Left lung (tissue), 10 donors: ENCODE data around the gene MIP. TPM values are rescaled to one million over a fixed set of nuclear protein-coding genes. Genes with fewer than 3 reads are reported as not detected.

Source experiments
- ATAC-seq: fragments of 200-7000 bp; cut with Tn5 transposase; one replicate; pipeline ENCODE4 v1.9.1; 2020; ENCODE audit warnings: moderate library complexity
- DNase-seq, 4 donors: peaks; one replicate each; pipeline ENCODE4 v3.0.0-alpha.2; 2013 to 2020
- H3K27ac ChIP-seq, 2 donors: fragments of 200-600 bp; sonication (generic) in 1 of 2; one replicate each; pipeline versions ENCODE4 v1.5.0 to v1.8.0; 2020 to 2021
- H3K27me3 ChIP-seq, 2 donors: fragments of 200-600 bp; sonication (generic) in 1 of 2; one replicate each; pipeline versions ENCODE4 v1.5.0 to v1.8.0; 2020 to 2021
- H3K36me3 ChIP-seq, 2 donors: fragments of 200-600 bp; sonication (generic) in 1 of 2; one replicate each; pipeline versions ENCODE4 v1.5.0 to v1.8.0; 2020 to 2021
- H3K4me1 ChIP-seq, 2 donors: fragments of 200-600 bp; one replicate each; pipeline ENCODE4 v1.8.0; 2021
- H3K4me3 ChIP-seq, 2 donors: fragments of 200-600 bp; sonication (generic) in 1 of 2; one replicate each; pipeline versions ENCODE4 v1.5.0 to v1.8.0; 2020 to 2021; ENCODE audit warnings: mild to moderate bottlenecking in 1 of 2
- H3K9me3 ChIP-seq, 2 donors: fragments of 200-600 bp; sonication (generic) in 1 of 2; one replicate each; pipeline versions ENCODE4 v1.5.0 to v1.8.0; 2020 to 2021
- CTCF ChIP-seq, 2 donors: fragments of 200-600 bp; sonication (generic) in 1 of 2; IDR thresholded peaks; one replicate each; pipeline versions ENCODE4 v1.5.0 to v1.8.0; 2021; ENCODE audit warnings: antibody characterized with exemption in 2 of 2
- intact Hi-C, 2 donors: fragments of 100-400 bp; cut with DNase I; formaldehyde crosslinking; loops; one replicate each; pipeline versions ENCODE4 v1.11.2 to v1.14.2; 2022
- polyA plus RNA-seq, 6 donors: library from polyadenylated mRNA; unstranded; fragments of 120-200 nt; gene quantifications; one replicate each; pipeline ENCODE4 v1.2.1, GENCODE V29; 2013; ENCODE audit not compliant: insufficient read length in 6 of 6
- total RNA-seq, 2 donors: library from RNA; stranded (reverse); fragmentation: NEBNext Ultra II Directional; extraction: Animal tissue kit (Norgen Biotek cat#: 25700); gene quantifications; one replicate each; pipeline ENCODE4 v1.2.1, GENCODE V29; 2021
- donor health status: DM: no; HTN: yes; CAD: no.
- donor health status: DM: no; HTN: no; CAD: no.

Gene MIP
- total and polyA plus RNA-seq, 8 donors, result 0.18 TPM; not detected in 7

GRCh38 chr12:56479625-56480024 is 25.2 kb upstream of the MIP start:
- Histone ChIP-seq H3K4me1 (no peaks in the 10 kb centered on the region), H3K9me3 (no peaks in the 10 kb centered on the region), H3K36me3 (no peaks in the 10 kb centered on the region), H3K27me3 (no peaks in the 10 kb centered on the region), H3K27ac (no peak overlapping the region), H3K4me3 (no peak overlapping the region)
- intact Hi-C loops, result no loop called here
- no peak for TF ChIP-seq CTCF (IDR thresholded peaks at IDR 0.05)
- ATAC-seq (no peak), DNase-seq (no peak)

- H3K36me3 ChIP-seq, result peaks cover 0 to 6% of the 10 kb centered on the region in 2 donors
- H3K4me1 ChIP-seq, result no peaks in the 10 kb centered on the region
- TF ChIP-seq CTCF (IDR thresholded peaks at IDR 0.05), result no peak
- H3K4me3 ChIP-seq, result no peak overlapping the region
- DNase-seq (no peak), ATAC-seq (no peak)
- no peaks in the 10 kb centered on the region for H3K27me3 ChIP-seq
- H3K27ac ChIP-seq, result no peak overlapping the region
- intact Hi-C loops, result no loop called here
- no peaks in the 10 kb centered on the region for H3K9me3 ChIP-seq
Measured at GRCh38 chr12:56477521-56478225, 23.2 kb upstream of the MIP start.

GRCh38 chr12:56476972-56477432 is 22.5 kb upstream of the MIP start:
- intact Hi-C loops, result no loop called here
- Histone ChIP-seq H3K4me1 (no peaks in the 10 kb centered on the region), H3K4me3 (no peak overlapping the region), H3K27me3 (no peaks in the 10 kb centered on the region), H3K36me3 (peaks cover 0 to 6% of the 10 kb centered on the region in 2 donors), H3K9me3 (no peaks in the 10 kb centered on the region), H3K27ac (no peak overlapping the region)
- no peak for TF ChIP-seq CTCF (IDR thresholded peaks at IDR 0.05)
- no peak for DNase-seq
- ATAC-seq, result no peak

- Histone ChIP-seq H3K9me3 (no peaks in the 10 kb centered on the region), H3K4me1 (peaks cover 0 to 2% of the 10 kb centered on the region in 2 donors), H3K36me3 (peaks cover 0 to 6% of the 10 kb centered on the region in 2 donors), H3K27ac (no peak overlapping the region), H3K4me3 (no peak overlapping the region), H3K27me3 (no peaks in the 10 kb centered on the region)
- no peak for DNase-seq
- intact Hi-C loops, result no loop called here
- no peak for TF ChIP-seq CTCF (IDR thresholded peaks at IDR 0.05)
- ATAC-seq, result no peak
Measured at GRCh38 chr12:56476143-56476542, 21.7 kb upstream of the MIP start.

DNA sequence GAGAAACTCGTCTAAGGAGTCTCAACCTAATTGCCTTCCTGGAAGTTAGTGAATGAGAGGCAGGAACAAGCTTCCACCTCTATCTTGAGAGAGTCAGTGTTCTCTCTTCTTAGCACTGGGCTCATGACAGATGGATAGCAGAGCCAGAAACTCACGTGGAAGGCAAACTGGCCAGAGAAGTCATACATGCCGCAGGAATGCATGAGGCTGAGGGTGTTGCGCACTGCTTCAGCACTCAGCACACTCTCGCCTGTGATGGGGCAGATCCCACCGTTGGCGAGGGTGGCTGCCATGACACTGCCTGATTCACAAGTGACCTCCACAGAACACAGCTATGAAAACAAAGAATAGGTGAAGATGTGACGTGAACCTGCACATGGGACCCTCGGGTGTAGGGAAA is 19.9 kb upstream of the MIP start:
- no peak overlapping the region for H3K4me3 ChIP-seq
- peaks cover 0 to 6% of the 10 kb centered on the region in 2 donors for H3K36me3 ChIP-seq
- peaks cover 4 to 19% of the 10 kb centered on the region in 2 donors for H3K4me1 ChIP-seq
- intact Hi-C loops, result no loop called here
- H3K27me3 ChIP-seq, result no peaks in the 10 kb centered on the region
- peak; percentile 4 for ATAC-seq
- H3K9me3 ChIP-seq, result no peaks in the 10 kb centered on the region
- no peak overlapping the region for H3K27ac ChIP-seq
- TF ChIP-seq CTCF (IDR thresholded peaks at IDR 0.05), result no peak
- DNase-seq, result no peak
